ENCODE results near the gene ADD2. TPM values are rescaled to one million over a fixed set of nuclear protein-coding genes. Genes with fewer than 3 reads are reported as not detected.

ADD2 gene
- total RNA-seq, 3 donors from 2014 or later (not counting 1 experiment from before 2014, with no cell fraction given): 0.16 to 1.4 (median 0.40) TPM

DNA sequence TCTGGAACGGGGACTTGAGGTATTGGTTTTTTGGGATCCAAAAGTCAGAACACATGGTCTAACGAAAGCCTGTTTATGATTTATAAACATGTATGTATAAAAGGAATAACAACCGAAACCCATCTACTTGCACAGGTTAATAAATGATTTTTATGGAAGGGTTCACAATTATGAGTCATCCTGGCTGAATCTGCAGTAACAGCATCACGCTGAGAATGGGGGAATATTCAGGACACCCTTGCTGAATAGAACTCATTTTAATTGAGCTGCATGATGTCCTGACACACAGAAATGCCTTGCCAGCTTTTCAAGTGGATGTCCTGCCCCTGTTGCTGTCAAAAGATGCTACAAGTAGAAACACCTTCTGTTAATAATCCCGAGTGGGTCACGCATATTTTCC, 159.6 kb downstream of the ADD2 start:
- WGBS (ENCODE audit: insufficient coverage): 92% methylated on average over 5 of the region's 6 CpGs
- Histone ChIP-seq H3K9me3 (ENCODE audit: control insufficient read depth, insufficient read depth, low read length) (no peaks in the 10 kb centered on the region), H3K4me3 (ENCODE audit: low read length) (no peak overlapping the region), H3K36me3 (ENCODE audit: control insufficient read depth, insufficient read depth, low read length) (no peaks in the 10 kb centered on the region), H3K4me1 (ENCODE audit: control insufficient read depth, insufficient read depth, low read length) (no peaks in the 10 kb centered on the region), H3K27ac (ENCODE audit: low read length) (no peak overlapping the region), H3K27me3 (ENCODE audit: control insufficient read depth, insufficient read depth, low read length) (no peaks in the 10 kb centered on the region)
- ATAC-seq (no peak), DNase-seq (no peak)
- TF ChIP-seq, protein P1, sequence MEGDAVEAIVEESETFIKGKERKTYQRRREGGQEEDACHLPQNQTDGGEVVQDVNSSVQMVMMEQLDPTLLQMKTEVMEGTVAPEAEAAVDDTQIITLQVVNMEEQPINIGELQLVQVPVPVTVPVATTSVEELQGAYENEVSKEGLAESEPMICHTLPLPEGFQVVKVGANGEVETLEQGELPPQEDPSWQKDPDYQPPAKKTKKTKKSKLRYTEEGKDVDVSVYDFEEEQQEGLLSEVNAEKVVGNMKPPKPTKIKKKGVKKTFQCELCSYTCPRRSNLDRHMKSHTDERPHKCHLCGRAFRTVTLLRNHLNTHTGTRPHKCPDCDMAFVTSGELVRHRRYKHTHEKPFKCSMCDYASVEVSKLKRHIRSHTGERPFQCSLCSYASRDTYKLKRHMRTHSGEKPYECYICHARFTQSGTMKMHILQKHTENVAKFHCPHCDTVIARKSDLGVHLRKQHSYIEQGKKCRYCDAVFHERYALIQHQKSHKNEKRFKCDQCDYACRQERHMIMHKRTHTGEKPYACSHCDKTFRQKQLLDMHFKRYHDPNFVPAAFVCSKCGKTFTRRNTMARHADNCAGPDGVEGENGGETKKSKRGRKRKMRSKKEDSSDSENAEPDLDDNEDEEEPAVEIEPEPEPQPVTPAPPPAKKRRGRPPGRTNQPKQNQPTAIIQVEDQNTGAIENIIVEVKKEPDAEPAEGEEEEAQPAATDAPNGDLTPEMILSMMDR (IDR thresholded peaks at IDR 0.05): no peak
- Mint-ChIP-seq H3K27me3 (ENCODE audit: low read depth in 2 of 2) (peaks cover 12 to 16% of the 10 kb centered on the region in 2 donors), H3K27ac (no peak overlapping the region), H3K4me1 (no peaks in the 10 kb centered on the region), H3K36me3 (no peaks in the 10 kb centered on the region), H3K4me3 (no peak overlapping the region), H3K9me3 (no peaks in the 10 kb centered on the region)
- intact Hi-C loops (cut with micrococcal nuclease): no loop called here

DNA sequence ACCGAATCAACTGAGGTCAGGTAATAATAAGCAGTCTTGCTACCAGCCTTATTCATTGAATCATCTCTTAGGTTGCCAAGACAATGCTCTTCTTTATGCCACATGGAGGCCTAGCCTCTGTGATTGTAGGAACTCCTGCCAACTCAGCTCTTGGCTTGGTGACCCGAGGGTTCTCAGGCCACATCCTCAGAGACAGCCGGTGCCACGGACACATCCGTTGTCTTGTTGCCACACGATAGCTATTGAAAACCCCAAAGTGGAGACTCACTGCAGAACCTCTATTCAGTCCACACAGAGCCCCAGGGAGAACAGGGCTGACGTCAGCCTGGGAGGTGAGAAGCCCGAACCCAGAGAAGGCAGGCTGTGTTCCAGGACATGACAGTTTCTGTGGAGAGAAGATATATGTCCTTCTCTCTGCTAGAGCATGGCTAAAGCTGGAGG, 160.9 kb downstream of the ADD2 start:
- H3K27me3 Mint-ChIP-seq (ENCODE audit: low read depth in 2 of 2): peaks cover 15 to 17% of the 10 kb centered on the region in 2 donors
- H3K9me3 Mint-ChIP-seq: no peaks in the 10 kb centered on the region
- no peaks in the 10 kb centered on the region for H3K36me3 Mint-ChIP-seq
- Histone ChIP-seq H3K4me3 (ENCODE audit: low read length) (no peak overlapping the region), H3K36me3 (ENCODE audit: control insufficient read depth, insufficient read depth, low read length) (no peaks in the 10 kb centered on the region), H3K27me3 (ENCODE audit: control insufficient read depth, insufficient read depth, low read length) (no peaks in the 10 kb centered on the region), H3K4me1 (ENCODE audit: control insufficient read depth, insufficient read depth, low read length) (no peaks in the 10 kb centered on the region), H3K27ac (ENCODE audit: low read length) (no peak overlapping the region), H3K9me3 (ENCODE audit: control insufficient read depth, insufficient read depth, low read length) (no peaks in the 10 kb centered on the region)
- no peak overlapping the region for H3K27ac Mint-ChIP-seq
- H3K4me1 Mint-ChIP-seq: no peaks in the 10 kb centered on the region
- DNase-seq (no peak), ATAC-seq (no peak)
- intact Hi-C loops (cut with micrococcal nuclease): no loop called here
- TF ChIP-seq, protein P1 (IDR thresholded peaks at IDR 0.05): no peak
- no peak overlapping the region for H3K4me3 Mint-ChIP-seq
- 85% methylated on average over 8 of the region's 8 CpGs for WGBS (ENCODE audit: insufficient coverage)

Other genes starting within 250 kb of the ADD2 start
- 10 to 100 TPM in 1 of 3 donors, 1 to 10 TPM in 2; 5.0 to 13.3 (median 8.6) TPM for gene TGFA, start 214.4 kb downstream of the ADD2 start, total RNA-seq
- not detected for gene FIGLA, start 22.4 kb upstream of the ADD2 start, total RNA-seq
- 1 to 10 TPM in 1 of 3 donors, under 1 TPM in 2; 0.33 to 1.4 (median 0.39) TPM for gene CLEC4F, start 52.4 kb upstream of the ADD2 start, total RNA-seq
- not detected for gene CD207, start 67.6 kb upstream of the ADD2 start, total RNA-seq
- not detected for gene VAX2, start 132.4 kb upstream of the ADD2 start, total RNA-seq
- not detected for gene ATP6V1B1, start 167.7 kb upstream of the ADD2 start, total RNA-seq
- gene ANKRD53, start 210.4 kb upstream of the ADD2 start, total RNA-seq: 1 to 10 TPM; 2.2 to 3.1 (median 2.5) TPM
- 10 to 100 TPM; 30.3 to 44.2 (median 43.2) TPM for gene TEX261, start 226.7 kb upstream of the ADD2 start, total RNA-seq